AG04450 (cell line): ENCODE data around the gene CLEC17A. TPM values are rescaled to one million over a fixed set of nuclear protein-coding genes. Genes with fewer than 3 reads are reported as not detected.
"Not testable (repeated sequence)": the region's sequence is repeated elsewhere in the genome, so short reads cannot be mapped to it uniquely, and the experiment has no call there.

Source experiments
- CTCF ChIA-PET: fragments of 300-600, 350-600 bp; formaldehyde crosslinking; extraction: SDS; loops from one replicate; lab custom pipeline; 2022; ENCODE audit warnings: antibody characterized with exemption, inconsistent platforms; lab: Charles Lee
- POLR2A ChIA-PET: fragments of 350-600 bp; formaldehyde crosslinking; extraction: SDS; loops from one replicate; lab custom pipeline; 2021; ENCODE audit warnings: antibody characterized with exemption, inconsistent platforms; lab: Yijun Ruan, JAX
- DNase-seq: peaks from one replicate; pipeline ENCODE4 v3.0.0-alpha.2; 2011; ENCODE audit warnings: low read depth, low spot score
- H3K27ac ChIP-seq: one replicate; pipeline ENCODE4 v1.5.1; 2012; ENCODE audit warnings: low read depth, low read length, control low read depth
- H3K27me3 ChIP-seq: one replicate; pipeline ENCODE4 v1.6.0; 2012; ENCODE audit warnings: low read length; ENCODE audit not compliant: control insufficient read depth, insufficient read depth
- H3K4me3 ChIP-seq: 2 replicates; pipeline ENCODE4 v1.5.1; 2011; ENCODE audit warnings: mild to moderate bottlenecking, low read depth, low read length, control low read depth
- H3K9me3 ChIP-seq: 2 replicates; pipeline ENCODE4 v1.5.1; 2012; ENCODE audit warnings: low read length; ENCODE audit not compliant: control insufficient read depth, insufficient read depth
- polyA plus RNA-seq: library from polyadenylated mRNA; depleted of rRNA; stranded (reverse); fragments of >200 nt; gene quantifications from 2 replicates; pipeline ENCODE4 v1.2.3, GENCODE V29; 2011
- TF ChIP-seq, protein P1 (sequence below): IDR thresholded peaks from 2 replicates; pipeline ENCODE4 v1.5.1; 2011; ENCODE audit warnings: low read depth, low read length, control low read depth, inconsistent platforms

Gene CLEC17A
- polyA plus RNA-seq, 1 experiment: not detected

DNA sequence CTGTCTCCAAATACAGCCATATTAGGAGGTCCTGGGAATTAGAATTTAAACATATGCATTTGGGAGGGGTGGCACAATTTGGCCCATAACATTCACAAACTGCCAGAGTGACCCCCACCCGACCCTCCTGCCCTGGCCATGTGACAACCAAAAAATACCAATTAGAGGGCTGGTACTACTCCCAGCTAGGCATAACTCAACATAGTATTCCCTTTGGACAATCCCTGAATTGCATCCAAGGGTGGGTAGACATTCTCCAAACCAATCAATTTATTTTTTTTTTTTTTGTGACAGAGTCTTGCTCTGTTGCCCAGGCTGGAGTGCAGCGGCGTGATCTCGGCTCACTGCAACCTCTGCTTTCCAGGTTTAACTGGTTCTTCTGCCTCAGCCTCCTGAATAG, 29.8 kb downstream of the CLEC17A start:
- Histone ChIP-seq H3K9me3 (no peaks in the 10 kb centered on the region; the same call in 1 of the 2 replicates), H3K27ac (no peak overlapping the region), H3K27me3 (no peaks in the 10 kb centered on the region), H3K4me3 (no peak overlapping the region)
- DNase-seq: no peak
- POLR2A ChIA-PET: no interaction called here
- TF ChIP-seq, protein P1, sequence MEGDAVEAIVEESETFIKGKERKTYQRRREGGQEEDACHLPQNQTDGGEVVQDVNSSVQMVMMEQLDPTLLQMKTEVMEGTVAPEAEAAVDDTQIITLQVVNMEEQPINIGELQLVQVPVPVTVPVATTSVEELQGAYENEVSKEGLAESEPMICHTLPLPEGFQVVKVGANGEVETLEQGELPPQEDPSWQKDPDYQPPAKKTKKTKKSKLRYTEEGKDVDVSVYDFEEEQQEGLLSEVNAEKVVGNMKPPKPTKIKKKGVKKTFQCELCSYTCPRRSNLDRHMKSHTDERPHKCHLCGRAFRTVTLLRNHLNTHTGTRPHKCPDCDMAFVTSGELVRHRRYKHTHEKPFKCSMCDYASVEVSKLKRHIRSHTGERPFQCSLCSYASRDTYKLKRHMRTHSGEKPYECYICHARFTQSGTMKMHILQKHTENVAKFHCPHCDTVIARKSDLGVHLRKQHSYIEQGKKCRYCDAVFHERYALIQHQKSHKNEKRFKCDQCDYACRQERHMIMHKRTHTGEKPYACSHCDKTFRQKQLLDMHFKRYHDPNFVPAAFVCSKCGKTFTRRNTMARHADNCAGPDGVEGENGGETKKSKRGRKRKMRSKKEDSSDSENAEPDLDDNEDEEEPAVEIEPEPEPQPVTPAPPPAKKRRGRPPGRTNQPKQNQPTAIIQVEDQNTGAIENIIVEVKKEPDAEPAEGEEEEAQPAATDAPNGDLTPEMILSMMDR: no peak
- CTCF ChIA-PET: no interaction called here

DNA sequence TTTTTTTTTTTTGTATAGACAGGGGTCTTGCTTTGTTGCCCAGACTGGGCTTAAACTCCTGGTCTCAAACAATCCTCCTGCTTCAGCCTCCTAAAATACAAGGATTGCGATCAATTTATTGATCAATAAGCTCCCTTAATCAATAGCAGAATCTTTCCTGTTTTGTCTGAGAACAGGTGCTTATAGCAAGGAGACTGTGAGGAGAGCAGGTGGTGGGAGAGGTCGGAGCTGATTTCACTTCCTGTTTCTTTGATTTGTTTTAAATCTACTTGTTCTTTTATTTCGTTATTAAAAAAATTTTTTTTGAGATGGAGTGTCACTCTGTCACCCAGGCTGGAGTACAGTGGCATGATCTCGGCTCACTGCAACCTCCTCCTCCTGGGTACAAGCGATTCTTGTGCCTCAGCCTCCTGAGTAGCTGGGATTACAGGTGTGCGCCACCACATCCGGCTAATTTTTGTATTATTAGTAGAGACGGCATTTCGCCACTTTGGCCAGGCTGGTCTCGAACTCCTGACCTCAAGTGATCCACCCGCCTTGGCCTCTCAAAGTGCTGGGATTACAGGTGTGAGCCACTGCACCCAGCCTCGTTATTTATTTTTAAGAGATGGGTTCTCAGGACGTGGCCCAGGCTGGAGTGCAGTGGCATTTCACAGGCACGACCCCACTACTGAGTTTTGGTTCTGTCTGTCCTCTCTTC, 30.7 kb downstream of the CLEC17A start:
- H3K27me3 ChIP-seq, H3K9me3 ChIP-seq, H3K4me3 ChIP-seq, DNase-seq, POLR2A ChIA-PET, H3K27ac ChIP-seq, CTCF ChIA-PET: not testable (repeated sequence)

DNA sequence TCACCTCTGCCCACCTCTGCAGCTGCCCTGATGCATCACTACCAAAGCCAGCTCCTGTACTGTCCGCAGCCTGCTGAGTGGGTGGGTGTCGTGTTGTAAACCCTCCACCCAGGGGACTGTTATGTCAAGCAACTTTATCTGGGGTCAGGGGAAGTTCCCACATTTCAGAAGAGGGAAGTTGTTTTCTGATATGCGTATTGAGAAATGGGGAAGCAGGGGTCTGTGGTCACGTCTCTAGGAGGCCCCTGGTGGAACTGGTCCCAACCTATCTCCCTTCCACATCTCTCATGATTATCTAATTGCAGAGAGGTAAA, 31.2 kb downstream of the CLEC17A start:
- DNase-seq: no peak
- Histone ChIP-seq H3K27ac (no peak overlapping the region), H3K27me3 (no peaks in the 10 kb centered on the region), H3K4me3 (no peak overlapping the region), H3K9me3 (no peaks in the 10 kb centered on the region; the same call in 1 of the 2 replicates)
- TF ChIP-seq, protein P1: no peak
- CTCF ChIA-PET: no interaction called here
- POLR2A ChIA-PET: no interaction called here

DNA sequence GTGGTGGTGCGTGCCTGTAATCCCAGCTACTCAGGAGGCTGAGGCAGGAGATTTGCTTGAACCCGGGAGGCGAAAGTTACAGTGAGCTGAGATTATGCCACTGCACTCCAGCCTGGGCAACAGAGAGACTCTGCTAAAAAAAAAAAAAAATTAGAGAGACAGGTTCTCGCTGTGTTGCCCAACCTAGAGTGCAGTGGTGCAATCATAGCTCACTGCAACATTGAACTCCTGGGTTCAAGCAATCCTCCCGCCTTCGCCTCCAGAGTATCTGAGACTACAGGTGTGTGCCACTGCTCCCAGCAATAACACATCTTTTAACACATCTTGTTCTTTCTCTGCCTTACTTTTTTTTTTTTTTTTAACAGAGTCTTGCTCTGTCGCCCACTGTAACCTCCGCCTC, 32.7 kb downstream of the CLEC17A start:
- no peak for DNase-seq
- Histone ChIP-seq H3K9me3 (no peaks in the 10 kb centered on the region; the same call in 1 of the 2 replicates), H3K4me3 (no peak overlapping the region), H3K27me3 (no peaks in the 10 kb centered on the region), H3K27ac (no peak overlapping the region)
- ChIA-PET CTCF (no interaction called here), POLR2A (no interaction called here)
- TF ChIP-seq, protein P1: no peak

DNA sequence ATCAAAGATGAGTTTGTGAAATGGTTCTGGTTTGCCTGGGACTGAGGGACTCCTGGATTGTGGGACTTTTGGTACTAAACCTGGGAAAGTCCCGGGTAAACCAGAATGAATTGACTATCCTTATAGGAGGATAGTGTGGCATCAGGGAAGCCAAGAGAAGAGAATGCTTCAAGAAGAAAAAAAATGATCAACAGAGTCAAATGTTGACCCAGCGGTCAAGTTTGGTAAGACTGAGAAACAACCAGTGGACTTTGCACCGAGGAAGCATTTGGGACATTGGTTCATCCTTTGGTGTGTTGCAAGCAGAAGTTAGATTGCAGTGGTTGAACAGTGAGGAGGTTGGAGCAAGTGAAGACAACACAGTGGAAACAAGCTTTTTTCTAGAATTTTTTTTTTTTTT, 33.5 kb downstream of the CLEC17A start:
- no peak for DNase-seq
- Histone ChIP-seq H3K4me3 (no peak overlapping the region), H3K9me3 (no peaks in the 10 kb centered on the region; the same call in 1 of the 2 replicates), H3K27me3 (no peaks in the 10 kb centered on the region), H3K27ac (no peak overlapping the region)
- ChIA-PET CTCF (no interaction called here), POLR2A (no interaction called here)
- TF ChIP-seq, protein P1: no peak
